HepG2 (cell line): Measurements from ENCODE around the gene UQCC2. TPM values are rescaled to one million over a fixed set of nuclear protein-coding genes. Genes with fewer than 3 reads are reported as not detected.
A peak's percentile ranks its signal among the peaks of the same experiment; 100 is the strongest.

Experiments used
- ATAC-seq: fragments of 200-7000 bp; cut with Tn5 transposase; 3 replicates; pipeline ENCODE4 v1.9.1; 2020; ENCODE audit warnings: mild to moderate bottlenecking, moderate library complexity
- BruUV-seq: library from RNA; stranded (reverse); fragments of 400-500 nt; replicated peaks from 2 replicates; lab custom pipeline; 2021; lab: Mats Ljungman, UMichigan
- CTCF ChIA-PET: fragments of 300-600 bp; formaldehyde crosslinking; extraction: SDS; loops from one replicate; lab custom pipeline; 2021; ENCODE audit warnings: low total read pairs, inconsistent platforms, low intra/inter-chr PET ratio; lab: Yijun Ruan, JAX
- POLR2A ChIA-PET: fragments of 350-600 bp; sonication (Branson Sonifier 250); formaldehyde crosslinking; loops from one replicate; lab custom pipeline; 2020; ENCODE audit warnings: antibody characterized with exemption, inconsistent platforms; lab: Yijun Ruan, JAX
- DNase-seq: peaks from one replicate; pipeline ENCODE4 v3.0.0-alpha.2; 2015; ENCODE audit warnings: low spot score
- FAIRE-seq: peaks from 3 replicates; lab custom pipeline; 2011; peaks lifted over from hg19 to GRCh38; lab: Jason Lieb, UNC
- H2AFZ ChIP-seq: one replicate; pipeline ENCODE4 v1.6.1; 2011; ENCODE audit warnings: low read length, inconsistent platforms
- H3K27ac ChIP-seq: fragments of 300-600 bp; 3 replicates; pipeline ENCODE4 v1.8.0; 2011; ENCODE audit warnings: mixed run types, mild to moderate bottlenecking, mixed read lengths, low read length, inconsistent platforms; ENCODE audit not compliant: insufficient read depth; ENCODE audit errors: extremely low read length
- H3K27me3 ChIP-seq, 2 experiments: fragments of 200-600 bp in 1 of 2; 2 replicates in 1 of 2; 3 replicates in 1 of 2; pipeline versions ENCODE4 v1.6.0 to v1.8.0; 2011; ENCODE audit warnings: low read length in 2 of 2, mild to moderate bottlenecking in 2 of 2, moderate library complexity in 2 of 2, inconsistent platforms in 1 of 2; ENCODE audit not compliant: insufficient read depth in 2 of 2, control insufficient read depth in 1 of 2
- H3K36me3 ChIP-seq, 2 experiments: fragments of 200-600 bp in 1 of 2; replicated peaks in 1 of 2; 2 replicates in 1 of 2; 3 replicates in 1 of 2; pipeline versions ENCODE4 v1.5.1 to v1.8.0; 2011; ENCODE audit warnings: low read length in 2 of 2, inconsistent platforms in 1 of 2; ENCODE audit not compliant: insufficient read depth in 2 of 2, control insufficient read depth in 1 of 2
- H3K4me1 ChIP-seq: 2 replicates; pipeline ENCODE4 v1.5.1; 2012; ENCODE audit warnings: low read length, inconsistent platforms; ENCODE audit not compliant: insufficient read depth
- H3K4me2 ChIP-seq: 2 replicates; pipeline ENCODE4 v1.6.0; 2011; ENCODE audit warnings: low read depth, low read length, inconsistent platforms
- H3K4me3 ChIP-seq, 3 experiments: fragments of 200-600 bp in 1 of 3; sonication (generic), shearing (Covaris generic) in 1 of 3; replicated peaks in 1 of 3; 2 replicates each; pipeline ENCODE4 v1.5.1; 2011 to 2016; ENCODE audit warnings: low read length in 3 of 3, inconsistent platforms in 2 of 3, low read depth in 2 of 3, mild to moderate bottlenecking in 2 of 3, control low read depth in 1 of 3, mixed read lengths in 1 of 3; ENCODE audit not compliant: insufficient read depth in 1 of 3
- H3K79me2 ChIP-seq: one replicate; pipeline ENCODE4 v1.6.1; 2011; ENCODE audit warnings: low read length, inconsistent platforms; ENCODE audit not compliant: insufficient read depth
- H3K9ac ChIP-seq: 2 replicates; pipeline ENCODE4 v1.6.0; 2011; ENCODE audit warnings: mild to moderate bottlenecking, low read depth, low read length, inconsistent platforms; ENCODE audit not compliant: insufficient read depth
- H3K9me3 ChIP-seq: 2 replicates; pipeline ENCODE4 v1.5.1; 2012; ENCODE audit warnings: mild to moderate bottlenecking, low read length
- H4K20me1 ChIP-seq: 2 replicates; pipeline ENCODE4 v1.6.0; 2011; ENCODE audit warnings: inconsistent platforms, mild to moderate bottlenecking, low read length, moderate library complexity; ENCODE audit not compliant: insufficient read depth
- BRCA1 ChIP-seq: sonication (generic); formaldehyde crosslinking; IDR thresholded peaks from 2 replicates; pipeline ENCODE4 v1.4.0; 2020; ENCODE audit warnings: missing genetic modification reagents
- DPF2 ChIP-seq: sonication (generic); formaldehyde crosslinking; IDR thresholded peaks from 2 replicates; pipeline ENCODE4 v1.4.0; 2020; ENCODE audit warnings: mild to moderate bottlenecking, low read depth, missing genetic modification reagents, borderline replicate concordance
- ZC3H13 ChIP-seq: sonication (generic); formaldehyde crosslinking; IDR thresholded peaks from 2 replicates; pipeline ENCODE4 v1.8.1; 2023; ENCODE audit warnings: mild to moderate bottlenecking, missing genetic modification reagents, moderate library complexity
- ZFAT ChIP-seq: sonication (generic); formaldehyde crosslinking; conservative IDR thresholded peaks from 2 replicates; pipeline ENCODE4 v1.8.1; 2023; ENCODE audit warnings: missing genetic modification reagents, inconsistent platforms
- ZNF766 ChIP-seq: sonication (generic); formaldehyde crosslinking; IDR thresholded peaks from 2 replicates; pipeline ENCODE4 v1.5.0; 2020; ENCODE audit warnings: missing genetic modification reagents, borderline replicate concordance
- ZNF768 ChIP-seq: sonication (generic); formaldehyde crosslinking; IDR thresholded peaks from 2 replicates; pipeline ENCODE4 v1.4.0; 2020; ENCODE audit warnings: missing genetic modification reagents
- WGBS: methylation state at CpG from one replicate; pipeline ENCODE4 v1.1.6; 2017; ENCODE audit warnings: low lambda C conversion rate; 5-methylcytosine and 5-hydroxymethylcytosine counted together
- in situ Hi-C: cut with HindIII; loops from 2 replicates; pipeline ENCODE4 v1.10.0; 2017; ENCODE audit warnings: low pct_unique_long_range_greater_than_20kb; ENCODE audit not compliant: extremely low pct_ligation_motif_present
- intact Hi-C: fragments of 100-400 bp; cut with micrococcal nuclease; formaldehyde crosslinking; loops from one replicate; pipeline ENCODE4 v1.10.0; 2022; ENCODE audit not compliant: unreplicated experiment
- polyA plus RNA-seq, 8 experiments: library from polyadenylated mRNA; depleted of rRNA in 3 of 8; stranded (reverse) in 7 of 8; unstranded in 1 of 8; fragments of >200 nt; fragmentation: Illumina TruSeq in 4 of 8; extraction: Trizol in 4 of 8; gene quantifications; 2 replicates each; pipeline versions ENCODE4 v1.2.1 to v1.2.3, GENCODE V29; 2011 to 2016; ENCODE audit warnings: low read depth in 4 of 8, missing spikeins in 1 of 8, mixed read lengths in 1 of 8; ENCODE audit not compliant: insufficient read depth in 1 of 8
- total RNA-seq, 5 experiments: library from RNA; depleted of rRNA; stranded (reverse); fragments of >200 nt; fragmentation: Illumina TruSeq; extraction: Trizol; gene quantifications; 2 replicates each; pipeline ENCODE4 v1.2.3, GENCODE V29; 2016; ENCODE audit warnings: low read depth in 1 of 5
- TF ChIP-seq, protein P1 (sequence below): sonication (generic); formaldehyde crosslinking; IDR thresholded peaks from 2 replicates; pipeline ENCODE4 v1.9.0; 2022; ENCODE audit warnings: missing genetic modification reagents, mild to moderate bottlenecking, borderline replicate concordance
- TF ChIP-seq, protein P2 (sequence below): sonication (generic); formaldehyde crosslinking; IDR thresholded peaks from 2 replicates; pipeline ENCODE4 v1.8.0; 2022; ENCODE audit warnings: missing genetic modification reagents, low read depth, mild to moderate bottlenecking, borderline replicate concordance

The UQCC2 gene
- total and polyA plus RNA-seq, 2 of the 13 experiments (the other 11 are each of a cell fraction or from before 2014, with no cell fraction given): 82.4 to 238 TPM

DNA sequence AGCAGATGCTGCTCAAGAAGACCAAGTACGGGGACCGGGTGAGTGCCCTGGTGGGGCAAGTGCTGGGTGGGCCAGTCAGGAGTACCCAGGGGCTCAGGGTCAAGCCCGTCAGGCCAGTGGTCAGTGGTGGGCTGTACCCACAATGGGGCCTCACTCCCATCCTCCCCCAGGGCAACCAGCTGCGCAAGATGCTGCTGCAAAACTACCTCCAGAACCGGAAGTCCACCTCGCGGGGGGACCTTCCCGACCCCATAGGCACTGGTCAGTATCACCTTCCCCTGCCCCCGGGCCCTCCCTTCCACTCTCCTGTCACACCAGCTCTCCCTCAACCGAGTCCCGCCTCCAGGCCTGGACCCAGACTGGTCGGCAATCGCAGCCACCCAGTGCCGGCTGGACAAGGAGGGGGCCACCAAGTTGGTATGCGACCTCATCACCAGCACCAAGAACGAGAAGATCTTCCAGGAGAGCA is 27.0 kb downstream of the UQCC2 start (continued):
- TF ChIP-seq, protein P1, sequence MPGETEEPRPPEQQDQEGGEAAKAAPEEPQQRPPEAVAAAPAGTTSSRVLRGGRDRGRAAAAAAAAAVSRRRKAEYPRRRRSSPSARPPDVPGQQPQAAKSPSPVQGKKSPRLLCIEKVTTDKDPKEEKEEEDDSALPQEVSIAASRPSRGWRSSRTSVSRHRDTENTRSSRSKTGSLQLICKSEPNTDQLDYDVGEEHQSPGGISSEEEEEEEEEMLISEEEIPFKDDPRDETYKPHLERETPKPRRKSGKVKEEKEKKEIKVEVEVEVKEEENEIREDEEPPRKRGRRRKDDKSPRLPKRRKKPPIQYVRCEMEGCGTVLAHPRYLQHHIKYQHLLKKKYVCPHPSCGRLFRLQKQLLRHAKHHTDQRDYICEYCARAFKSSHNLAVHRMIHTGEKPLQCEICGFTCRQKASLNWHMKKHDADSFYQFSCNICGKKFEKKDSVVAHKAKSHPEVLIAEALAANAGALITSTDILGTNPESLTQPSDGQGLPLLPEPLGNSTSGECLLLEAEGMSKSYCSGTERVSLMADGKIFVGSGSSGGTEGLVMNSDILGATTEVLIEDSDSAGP (CRISPR knock-in tag): no peak
- TF ChIP-seq ZNF766 (CRISPR knock-in tag) (no peak), ZFAT (CRISPR knock-in tag) (no peak), BRCA1 (CRISPR knock-in tag) (no peak), DPF2 (no peak)
- TF ChIP-seq, protein P2, sequence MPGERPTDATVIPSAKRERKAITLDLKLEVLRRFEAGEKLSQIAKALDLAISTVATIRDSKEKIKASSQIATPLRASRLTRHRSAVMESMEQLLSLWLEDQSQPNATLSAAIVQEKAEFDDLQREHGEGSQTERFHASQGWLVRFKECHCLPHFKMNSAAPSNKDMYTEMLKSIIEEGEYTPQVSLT (CRISPR knock-in tag): no peak

DNA sequence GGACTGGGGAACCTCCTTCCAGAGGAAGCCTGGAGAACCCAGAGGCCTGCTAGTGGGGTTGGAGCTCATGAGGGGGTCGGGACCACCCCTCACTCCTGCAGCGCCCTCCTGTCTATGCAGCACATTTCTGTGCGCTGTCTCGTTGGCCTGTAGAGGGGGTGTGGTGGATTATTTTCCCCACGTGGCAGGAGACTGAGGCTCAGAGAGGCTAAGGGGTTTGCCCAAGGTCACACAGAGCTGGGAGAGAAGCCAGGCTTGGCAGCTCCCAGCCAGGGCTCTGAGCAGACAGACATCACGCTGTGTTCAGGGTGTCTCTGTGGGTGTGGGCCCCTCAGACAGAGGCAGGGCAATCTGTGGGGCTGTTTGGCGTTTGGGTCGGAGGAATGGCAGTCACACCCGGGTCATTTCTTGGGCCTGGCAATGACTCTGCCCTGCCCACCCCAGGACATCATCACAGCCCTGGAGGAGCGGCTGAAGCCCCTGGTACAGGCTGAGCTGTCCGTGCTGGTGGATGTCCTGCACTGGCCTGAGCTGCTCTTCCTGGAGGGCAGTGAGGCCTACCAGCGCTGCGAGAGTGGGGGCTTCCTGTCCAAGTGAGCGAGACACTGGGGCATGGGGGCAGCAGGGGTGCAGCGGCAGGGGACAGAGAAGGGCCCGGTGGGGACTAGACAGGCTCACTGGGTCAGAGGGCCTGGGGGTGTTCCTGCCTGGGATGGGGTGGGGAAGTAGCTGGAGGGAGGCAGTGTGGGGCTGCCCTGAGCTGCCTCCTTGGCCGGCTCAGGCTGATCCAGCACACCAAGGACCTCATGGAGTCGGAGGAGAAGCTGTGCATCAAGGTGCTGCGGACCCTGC is 27.7 kb downstream of the UQCC2 start:
- in situ Hi-C loops (no loop called here), intact Hi-C loops (no loop called here)
- no TSS peak for BruUV-seq
- no peak overlapping the region for H3K4me2 ChIP-seq
- H4K20me1 ChIP-seq: no peaks in the 10 kb centered on the region; the same call in none of the 2 replicates
- ATAC-seq (no peak), FAIRE-seq (no peak), DNase-seq (no peak)
- ChIA-PET POLR2A (no interaction called here), CTCF (no interaction called here)
- no peak overlapping the region for H3K9ac ChIP-seq
- no peaks in the 10 kb centered on the region for H3K9me3 ChIP-seq
- no peak overlapping the region for H3K4me3 ChIP-seq
- no peaks in the 10 kb centered on the region for H3K27me3 ChIP-seq
- no peaks in the 10 kb centered on the region for H3K4me1 ChIP-seq
- no peak overlapping the region for H2AFZ ChIP-seq
- WGBS: 93% methylated on average over 12 of the region's 19 CpGs
- TF ChIP-seq ZC3H13 (CRISPR knock-in tag): no peak
- TF ChIP-seq ZNF768 (CRISPR knock-in tag): peak; percentile 94
- no peaks in the 10 kb centered on the region for H3K79me2 ChIP-seq
- no peak overlapping the region for H3K27ac ChIP-seq
- H3K36me3 ChIP-seq: peaks cover 7 to 33% of the 10 kb centered on the region in 2 experiments; a peak in 3 of 5 replicates
